Colon (tissue), 2 donors: ENCODE data around the gene PNKP.

Experiments
- FAIRE-seq: peaks from 2 replicates; lab custom pipeline; 2012; peaks lifted over from hg19 to GRCh38; lab: Jason Lieb, UNC
- donor health status: control.
- donor health status: control.

The PNKP gene

GRCh38 chr19:49818649-49819370 is 48.6 kb downstream of the PNKP start:
- no peak for FAIRE-seq

- FAIRE-seq: no peak
These were observed 49.3 kb downstream of the PNKP start, which contains the start of gene MED25 for GRCh38 chr19:49817964-49818648. Gene MED25 (plus strand): TSS chr19:49818289. CDS start chr19:49818342, 53 bp downstream.

DNA sequence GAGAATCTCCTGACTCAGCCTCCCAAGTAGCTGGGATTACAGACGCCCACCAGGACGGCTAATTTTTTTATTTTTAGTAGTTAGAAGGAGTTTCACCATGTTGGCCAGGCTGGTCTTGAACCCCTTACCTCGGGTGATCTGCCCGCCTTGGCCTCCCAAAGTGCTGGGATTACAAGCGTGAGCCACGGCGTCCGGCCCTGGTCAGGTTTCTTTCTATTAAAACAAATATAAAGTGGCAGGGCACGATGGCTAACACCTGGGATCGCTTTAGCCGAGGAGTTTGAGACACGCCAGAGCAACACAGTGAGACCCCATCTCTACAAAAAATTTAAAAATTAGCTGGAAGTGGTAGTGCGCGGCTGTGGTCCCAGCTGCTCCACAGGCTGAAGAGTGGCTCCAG is 50.8 kb downstream of the PNKP start:
- FAIRE-seq: no peak

DNA sequence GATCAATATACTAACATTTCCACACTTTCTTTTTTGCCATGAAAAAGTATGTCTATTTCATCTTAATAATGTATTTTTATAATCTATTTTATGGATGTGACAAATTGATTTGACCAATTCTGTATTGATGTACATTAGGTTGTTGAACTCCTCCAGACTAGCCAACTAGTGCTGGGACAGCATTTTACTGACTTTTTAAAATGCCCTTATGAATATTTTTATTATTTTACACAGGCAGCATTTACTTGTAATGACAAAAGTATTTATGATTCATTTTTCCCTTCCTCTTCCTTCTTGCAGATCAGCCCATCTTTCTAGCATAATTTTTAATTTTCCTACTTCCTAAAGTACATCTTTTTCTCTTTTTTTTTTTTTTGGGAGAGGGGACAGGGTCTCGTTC is 53.4 kb downstream of the PNKP start:
- FAIRE-seq: no peak

DNA sequence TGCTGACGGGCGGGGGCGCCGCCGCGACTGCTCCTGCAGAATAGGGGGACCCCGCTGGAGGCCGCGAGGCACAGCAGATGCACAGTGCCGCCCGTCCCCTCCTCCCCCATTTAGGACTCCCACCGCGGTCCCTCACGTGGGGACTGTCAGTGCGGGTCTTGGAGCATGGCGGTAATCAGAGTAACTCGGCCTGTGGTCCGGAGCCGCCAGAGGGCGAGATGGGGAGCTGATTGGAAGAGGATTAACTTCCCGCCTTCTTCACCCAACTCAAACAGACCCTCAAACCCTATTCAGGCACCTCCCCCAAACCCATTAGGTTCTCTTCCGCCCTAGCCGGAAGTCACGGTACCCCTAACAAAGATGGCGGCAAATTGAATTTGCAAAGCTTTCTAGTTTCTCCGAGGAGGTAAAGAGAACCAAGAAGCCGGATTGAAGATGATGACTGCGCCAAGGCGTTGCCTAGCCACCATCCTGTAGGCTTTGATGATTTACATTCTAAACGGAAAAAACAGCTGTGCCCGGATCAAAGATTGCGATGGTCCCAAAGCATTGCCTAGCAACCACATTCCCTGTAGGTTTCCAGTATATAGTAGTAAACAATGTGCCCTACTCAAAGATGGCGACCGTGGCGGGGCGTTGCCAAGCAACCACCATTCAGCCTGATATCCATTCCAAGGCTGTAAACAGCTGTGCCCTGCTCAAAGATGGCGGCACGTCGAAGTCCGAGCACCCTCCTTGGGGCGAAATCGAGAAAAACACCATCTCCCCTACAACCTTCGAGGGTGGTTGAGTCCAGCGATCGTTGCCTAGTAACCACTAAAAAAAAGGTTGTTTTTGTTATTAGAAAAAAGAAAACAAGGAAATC is 54.1 kb downstream of the PNKP start, which contains the start of gene FUZ:
Gene FUZ (minus strand): TSS at position 296 of the 865 bp plus-strand sequence. CDS start 186 bp downstream, at position 110.
- no peak for FAIRE-seq

DNA sequence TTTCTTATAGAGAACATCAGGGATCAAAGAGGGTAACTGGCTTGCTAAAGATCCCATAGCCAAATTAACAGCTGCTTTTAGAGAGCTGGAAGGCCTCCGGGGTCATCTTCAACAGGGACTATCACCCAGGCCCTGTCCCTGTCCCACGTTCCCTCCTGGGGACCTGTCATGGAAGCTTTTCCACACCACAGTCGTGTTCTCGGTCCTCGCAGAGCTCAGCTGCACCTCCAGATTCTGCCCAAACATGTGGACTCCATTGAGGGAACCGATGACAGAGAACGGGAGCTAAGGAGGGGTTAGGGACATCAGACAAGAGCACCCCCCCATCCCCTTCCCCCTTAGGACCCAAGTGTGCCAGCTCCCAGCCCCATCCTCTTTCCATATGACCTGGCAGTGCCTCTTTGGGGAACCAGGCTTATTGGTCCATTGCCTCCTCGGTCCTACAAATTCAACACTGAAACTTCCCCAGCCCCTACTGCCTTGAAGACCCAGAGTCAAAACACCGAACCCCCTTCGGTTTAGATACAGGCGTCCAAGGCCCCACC is 54.9 kb downstream of the PNKP start:
- no peak for FAIRE-seq

GRCh38 chr19:49811328-49811727 is 56.0 kb downstream of the PNKP start:
- no peak for FAIRE-seq
